GM12878 (cell line): ENCODE results near the gene TSPAN5. TPM values are rescaled to one million over a fixed set of nuclear protein-coding genes. Genes with fewer than 3 reads are reported as not detected.

Source experiments
- ATAC-seq: fragments of 200-7000 bp; cut with Tn5 transposase; 3 replicates; pipeline ENCODE4 v1.9.1; 2020; ENCODE audit warnings: mild to moderate bottlenecking, moderate library complexity
- BruUV-seq: library from RNA; stranded (reverse); fragments of 400-500 nt; replicated peaks from 2 replicates; lab custom pipeline; 2021; lab: Mats Ljungman, UMichigan
- CTCF ChIA-PET: fragments of 300-600 bp; sonication (Branson Sonifier 250); formaldehyde crosslinking; extraction: SDS; loops from one replicate; lab custom pipeline; 2021; ENCODE audit warnings: inconsistent platforms; lab: Yijun Ruan, JAX
- POLR2A ChIA-PET: fragments of 350-600 bp; formaldehyde crosslinking; extraction: SDS; loops from one replicate; lab custom pipeline; 2021; ENCODE audit warnings: inconsistent platforms; lab: Charles Lee
- RAD21 ChIA-PET: fragments of 300-600 bp; sonication (Branson Sonifier 250); formaldehyde crosslinking; loops from one replicate; lab custom pipeline; 2023; ENCODE audit warnings: antibody characterized with exemption; ENCODE audit not compliant: unreplicated experiment; lab: Charles Lee
- SMC1A ChIA-PET: fragments of 300-600 bp; sonication (Branson Sonifier 250); formaldehyde crosslinking; loops from one replicate; lab custom pipeline; 2023; ENCODE audit not compliant: unreplicated experiment, uncharacterized antibody; lab: Charles Lee
- DNase-seq: peaks from one replicate; pipeline ENCODE4 v3.0.0-alpha.2; 2011; ENCODE audit warnings: low read depth, low spot score
- FAIRE-seq: peaks from 3 replicates; lab custom pipeline; 2011; peaks lifted over from hg19 to GRCh38; lab: Jason Lieb, UNC
- H2AFZ ChIP-seq: 2 replicates; pipeline ENCODE4 v1.6.0; 2011; ENCODE audit warnings: low read depth, low read length, control low read depth; ENCODE audit not compliant: control insufficient read depth
- H3K27ac ChIP-seq: 2 replicates; pipeline ENCODE4 v1.5.1; 2011; ENCODE audit warnings: control low read depth; ENCODE audit not compliant: control insufficient read depth, insufficient read depth
- H3K27me3 ChIP-seq, 2 experiments: replicated peaks in 1 of 2; 2 replicates each; pipeline versions ENCODE4 v1.6.0 to v1.6.1; 2011; ENCODE audit warnings: low read length in 1 of 2; ENCODE audit not compliant: control insufficient read depth in 2 of 2, insufficient read depth in 2 of 2
- H3K36me3 ChIP-seq, 2 experiments: 2 replicates each; pipeline ENCODE4 v1.5.1; 2011; ENCODE audit warnings: low read length in 1 of 2; ENCODE audit not compliant: control insufficient read depth in 2 of 2, insufficient read depth in 2 of 2
- H3K4me1 ChIP-seq: 2 replicates; pipeline ENCODE4 v1.6.1; 2011; ENCODE audit warnings: mild to moderate bottlenecking, low read length, moderate library complexity, mixed read lengths; ENCODE audit not compliant: control insufficient read depth, insufficient read depth
- H3K4me2 ChIP-seq: 2 replicates; pipeline ENCODE4 v1.6.0; 2011; ENCODE audit warnings: control low read depth; ENCODE audit not compliant: control insufficient read depth, insufficient read depth
- H3K4me3 ChIP-seq: fragments of 200-600 bp; sonication (generic); 2 replicates; pipeline ENCODE4 v1.5.1; 2016
- H3K79me2 ChIP-seq: 2 replicates; pipeline ENCODE4 v1.6.0; 2011; ENCODE audit warnings: low read length; ENCODE audit not compliant: control insufficient read depth, insufficient read depth
- H3K9ac ChIP-seq: 2 replicates; pipeline ENCODE4 v1.8.0; 2011; ENCODE audit warnings: low read length, control low read depth, mixed read lengths; ENCODE audit not compliant: control insufficient read depth, insufficient read depth
- H3K9me3 ChIP-seq: replicated peaks from 3 replicates; pipeline ENCODE4 v1.5.1; 2011; ENCODE audit warnings: mild to moderate bottlenecking, low read length; ENCODE audit not compliant: control insufficient read depth, insufficient read depth
- H4K20me1 ChIP-seq: 2 replicates; pipeline ENCODE4 v1.6.0; 2011; ENCODE audit not compliant: control insufficient read depth, insufficient read depth
- CHD1 ChIP-seq: IDR thresholded peaks from 2 replicates; pipeline ENCODE4 v1.6.1; 2012; ENCODE audit warnings: low read depth, low read length, improper control_type of control experiment
- MTA3 ChIP-seq: IDR thresholded peaks from 2 replicates; pipeline ENCODE4 v1.6.1; 2012; ENCODE audit warnings: low read length, inconsistent platforms, borderline replicate concordance
- NFYB ChIP-seq: IDR thresholded peaks from 2 replicates; pipeline ENCODE4 v1.6.1; 2011; ENCODE audit warnings: low read depth, mild to moderate bottlenecking, low read length, improper control_type of control experiment, moderate library complexity; ENCODE audit not compliant: insufficient read depth
- RCOR1 ChIP-seq: conservative IDR thresholded peaks from 2 replicates; pipeline ENCODE4 v1.6.1; 2012; ENCODE audit warnings: low read depth, low read length, improper control_type of control experiment
- TCF12 ChIP-seq: IDR thresholded peaks from 2 replicates; pipeline ENCODE4 v1.6.1; 2011; ENCODE audit warnings: low read depth, mild to moderate bottlenecking, low read length
- ZNF24 ChIP-seq: fragments of 450-650 bp; IDR thresholded peaks from 2 replicates; pipeline ENCODE4 v1.6.1; 2017; ENCODE audit warnings: antibody characterized with exemption, mild to moderate bottlenecking
- ZNF274 ChIP-seq: IDR thresholded peaks from one replicate; pipeline ENCODE4 v1.8.0; 2011; ENCODE audit not compliant: insufficient read length, insufficient read depth
- WGBS: methylation state at CpG from one replicate; pipeline ENCODE4 v1.1.6; 2016; ENCODE audit warnings: low lambda C conversion rate; ENCODE audit not compliant: insufficient replicate concordance, insufficient coverage; ENCODE audit errors: missing lambda C conversion rate; 5-methylcytosine and 5-hydroxymethylcytosine counted together
- in situ Hi-C: fragments of 300-500 bp; cut with MboI; formaldehyde crosslinking; loops from 9 replicates; pipeline ENCODE4 v1.14.3; 2018; ENCODE audit warnings: mixed read lengths
- intact Hi-C: fragments of 100-400 bp; cut with micrococcal nuclease; formaldehyde crosslinking; loops from one replicate; pipeline ENCODE4 v1.14.2; 2022; ENCODE audit not compliant: unreplicated experiment
- polyA plus RNA-seq, 11 experiments: library from polyadenylated mRNA; depleted of rRNA in 4 of 11; unstranded in 6 of 11; stranded (reverse) in 5 of 11; fragments of >200 nt; fragmentation: Nextera tagmentation in 4 of 11; fragmentation: Illumina TruSeq in 1 of 11; extraction: Ambion mirVana in 4 of 11; extraction: Trizol in 1 of 11; gene quantifications; 1 replicate in 1 of 11; 2 replicates in 10 of 11; pipeline versions ENCODE4 v1.2.1 to v1.2.3, GENCODE V29; 2011 to 2016; ENCODE audit warnings: inconsistent platforms in 2 of 11, missing spikeins in 2 of 11, low read depth in 1 of 11
- total RNA-seq, 4 experiments: library from RNA; depleted of rRNA in 3 of 4; stranded (reverse); fragments of >200 nt in 3 of 4; fragmentation: Illumina TruSeq in 1 of 4; extraction: Trizol in 1 of 4; gene quantifications; 2 replicates each; pipeline versions ENCODE4 v1.2.1 to v1.2.3, GENCODE V29; 2013 to 2021
- TF ChIP-seq, protein P1 (sequence below): IDR thresholded peaks from 2 replicates; pipeline ENCODE4 v1.6.1; 2012; ENCODE audit warnings: low read depth, low read length, improper control_type of control experiment
- TF ChIP-seq, protein P2 (sequence below): IDR thresholded peaks from 2 replicates; pipeline ENCODE4 v1.6.1; 2012; ENCODE audit warnings: low read length, inconsistent platforms
- TF ChIP-seq, protein P3 (sequence below): fragments of 450-650 bp; IDR thresholded peaks from 2 replicates; pipeline ENCODE4 v1.6.1; 2017; ENCODE audit warnings: mild to moderate bottlenecking, low read depth, inconsistent platforms; ENCODE audit not compliant: poor library complexity, severe bottlenecking
- TF ChIP-seq, protein P4 (sequence below): fragments of 450-650 bp; IDR thresholded peaks from 2 replicates; pipeline ENCODE4 v1.6.1; 2016; ENCODE audit warnings: mild to moderate bottlenecking
- TF ChIP-seq, protein P5 (sequence below): fragments of 450-650 bp; formaldehyde crosslinking; IDR thresholded peaks from 2 replicates; pipeline ENCODE4 v1.5.0; 2022; ENCODE audit warnings: mild to moderate bottlenecking, missing genetic modification characterization

Gene TSPAN5
- total and polyA plus RNA-seq, 10 of the 15 experiments (the other 5 are each of a cell fraction or from before 2014, with no cell fraction given): 0.09 to 8.2 (median 0.27) TPM

DNA sequence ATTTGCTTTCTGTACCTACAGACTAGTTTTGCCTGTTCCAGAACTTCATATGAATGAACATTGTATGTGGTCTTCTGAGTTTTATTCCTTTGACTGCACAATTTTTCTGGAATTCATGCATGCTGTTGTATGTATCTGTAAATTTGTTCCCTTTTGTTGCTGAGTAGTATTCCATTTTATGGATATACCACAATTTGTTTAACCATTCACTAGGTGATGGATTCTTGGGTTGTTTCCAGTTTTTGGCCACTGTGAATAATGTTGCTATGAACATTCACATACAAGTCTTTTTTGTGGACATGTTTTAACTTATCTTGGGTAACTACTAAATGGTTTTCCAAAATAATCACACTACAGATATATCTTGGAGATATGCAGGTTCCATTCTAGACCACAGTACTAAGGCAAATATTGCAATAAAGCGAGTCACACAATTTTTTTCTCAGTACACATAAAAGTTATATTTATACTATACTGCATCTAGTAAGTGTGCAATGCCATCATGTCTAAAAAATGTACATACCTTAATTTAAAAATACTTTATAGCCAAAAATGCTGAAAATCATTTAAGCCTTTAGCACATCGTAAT is 58.7 kb downstream of the TSPAN5 start:
- RAD21 ChIA-PET: no interaction called here
- POLR2A ChIA-PET: no interaction called here
- Histone ChIP-seq H3K9me3 (no peaks in the 10 kb centered on the region; the same call in 1 of the 3 replicates), H3K4me1 (no peaks in the 10 kb centered on the region), H3K27ac (no peak overlapping the region), H3K4me3 (no peak overlapping the region), H3K27me3 (no peaks in the 10 kb centered on the region), H3K79me2 (no peaks in the 10 kb centered on the region), H3K4me2 (no peak overlapping the region), H4K20me1 (no peaks in the 10 kb centered on the region), H3K9ac (no peak overlapping the region), H3K36me3 (no peaks in the 10 kb centered on the region), H2AFZ (no peak overlapping the region)
- intact Hi-C loops (loop anchor here (5.0 kb wide), 1 partner anchor 117 kb away; no protein-coding TSS in a partner anchor), in situ Hi-C loops (no loop called here)
- ATAC-seq (no peak), DNase-seq (no peak), FAIRE-seq (no peak)
- CTCF ChIA-PET: no interaction called here
- BruUV-seq: no TSS peak
- SMC1A ChIA-PET: no interaction called here
- 65% methylated on average over 2 of the region's 2 CpGs for WGBS
- TF ChIP-seq CHD1 (no peak), ZNF274 (no peak), RCOR1 (no peak), ZNF24 (no peak), MTA3 (no peak), TCF12 (no peak), NFYB (no peak)
- TF ChIP-seq, protein P1, sequence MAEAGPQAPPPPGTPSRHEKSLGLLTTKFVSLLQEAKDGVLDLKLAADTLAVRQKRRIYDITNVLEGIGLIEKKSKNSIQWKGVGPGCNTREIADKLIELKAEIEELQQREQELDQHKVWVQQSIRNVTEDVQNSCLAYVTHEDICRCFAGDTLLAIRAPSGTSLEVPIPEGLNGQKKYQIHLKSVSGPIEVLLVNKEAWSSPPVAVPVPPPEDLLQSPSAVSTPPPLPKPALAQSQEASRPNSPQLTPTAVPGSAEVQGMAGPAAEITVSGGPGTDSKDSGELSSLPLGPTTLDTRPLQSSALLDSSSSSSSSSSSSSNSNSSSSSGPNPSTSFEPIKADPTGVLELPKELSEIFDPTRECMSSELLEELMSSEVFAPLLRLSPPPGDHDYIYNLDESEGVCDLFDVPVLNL: no peak
- TF ChIP-seq, protein P2, sequence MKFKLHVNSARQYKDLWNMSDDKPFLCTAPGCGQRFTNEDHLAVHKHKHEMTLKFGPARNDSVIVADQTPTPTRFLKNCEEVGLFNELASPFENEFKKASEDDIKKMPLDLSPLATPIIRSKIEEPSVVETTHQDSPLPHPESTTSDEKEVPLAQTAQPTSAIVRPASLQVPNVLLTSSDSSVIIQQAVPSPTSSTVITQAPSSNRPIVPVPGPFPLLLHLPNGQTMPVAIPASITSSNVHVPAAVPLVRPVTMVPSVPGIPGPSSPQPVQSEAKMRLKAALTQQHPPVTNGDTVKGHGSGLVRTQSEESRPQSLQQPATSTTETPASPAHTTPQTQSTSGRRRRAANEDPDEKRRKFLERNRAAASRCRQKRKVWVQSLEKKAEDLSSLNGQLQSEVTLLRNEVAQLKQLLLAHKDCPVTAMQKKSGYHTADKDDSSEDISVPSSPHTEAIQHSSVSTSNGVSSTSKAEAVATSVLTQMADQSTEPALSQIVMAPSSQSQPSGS: no peak
- TF ChIP-seq, protein P3, sequence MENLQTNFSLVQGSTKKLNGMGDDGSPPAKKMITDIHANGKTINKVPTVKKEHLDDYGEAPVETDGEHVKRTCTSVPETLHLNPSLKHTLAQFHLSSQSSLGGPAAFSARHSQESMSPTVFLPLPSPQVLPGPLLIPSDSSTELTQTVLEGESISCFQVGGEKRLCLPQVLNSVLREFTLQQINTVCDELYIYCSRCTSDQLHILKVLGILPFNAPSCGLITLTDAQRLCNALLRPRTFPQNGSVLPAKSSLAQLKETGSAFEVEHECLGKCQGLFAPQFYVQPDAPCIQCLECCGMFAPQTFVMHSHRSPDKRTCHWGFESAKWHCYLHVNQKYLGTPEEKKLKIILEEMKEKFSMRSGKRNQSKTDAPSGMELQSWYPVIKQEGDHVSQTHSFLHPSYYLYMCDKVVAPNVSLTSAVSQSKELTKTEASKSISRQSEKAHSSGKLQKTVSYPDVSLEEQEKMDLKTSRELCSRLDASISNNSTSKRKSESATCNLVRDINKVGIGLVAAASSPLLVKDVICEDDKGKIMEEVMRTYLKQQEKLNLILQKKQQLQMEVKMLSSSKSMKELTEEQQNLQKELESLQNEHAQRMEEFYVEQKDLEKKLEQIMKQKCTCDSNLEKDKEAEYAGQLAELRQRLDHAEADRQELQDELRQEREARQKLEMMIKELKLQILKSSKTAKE: no peak
- TF ChIP-seq, protein P4, sequence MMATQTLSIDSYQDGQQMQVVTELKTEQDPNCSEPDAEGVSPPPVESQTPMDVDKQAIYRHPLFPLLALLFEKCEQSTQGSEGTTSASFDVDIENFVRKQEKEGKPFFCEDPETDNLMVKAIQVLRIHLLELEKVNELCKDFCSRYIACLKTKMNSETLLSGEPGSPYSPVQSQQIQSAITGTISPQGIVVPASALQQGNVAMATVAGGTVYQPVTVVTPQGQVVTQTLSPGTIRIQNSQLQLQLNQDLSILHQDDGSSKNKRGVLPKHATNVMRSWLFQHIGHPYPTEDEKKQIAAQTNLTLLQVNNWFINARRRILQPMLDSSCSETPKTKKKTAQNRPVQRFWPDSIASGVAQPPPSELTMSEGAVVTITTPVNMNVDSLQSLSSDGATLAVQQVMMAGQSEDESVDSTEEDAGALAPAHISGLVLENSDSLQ: no peak
- TF ChIP-seq, protein P5, sequence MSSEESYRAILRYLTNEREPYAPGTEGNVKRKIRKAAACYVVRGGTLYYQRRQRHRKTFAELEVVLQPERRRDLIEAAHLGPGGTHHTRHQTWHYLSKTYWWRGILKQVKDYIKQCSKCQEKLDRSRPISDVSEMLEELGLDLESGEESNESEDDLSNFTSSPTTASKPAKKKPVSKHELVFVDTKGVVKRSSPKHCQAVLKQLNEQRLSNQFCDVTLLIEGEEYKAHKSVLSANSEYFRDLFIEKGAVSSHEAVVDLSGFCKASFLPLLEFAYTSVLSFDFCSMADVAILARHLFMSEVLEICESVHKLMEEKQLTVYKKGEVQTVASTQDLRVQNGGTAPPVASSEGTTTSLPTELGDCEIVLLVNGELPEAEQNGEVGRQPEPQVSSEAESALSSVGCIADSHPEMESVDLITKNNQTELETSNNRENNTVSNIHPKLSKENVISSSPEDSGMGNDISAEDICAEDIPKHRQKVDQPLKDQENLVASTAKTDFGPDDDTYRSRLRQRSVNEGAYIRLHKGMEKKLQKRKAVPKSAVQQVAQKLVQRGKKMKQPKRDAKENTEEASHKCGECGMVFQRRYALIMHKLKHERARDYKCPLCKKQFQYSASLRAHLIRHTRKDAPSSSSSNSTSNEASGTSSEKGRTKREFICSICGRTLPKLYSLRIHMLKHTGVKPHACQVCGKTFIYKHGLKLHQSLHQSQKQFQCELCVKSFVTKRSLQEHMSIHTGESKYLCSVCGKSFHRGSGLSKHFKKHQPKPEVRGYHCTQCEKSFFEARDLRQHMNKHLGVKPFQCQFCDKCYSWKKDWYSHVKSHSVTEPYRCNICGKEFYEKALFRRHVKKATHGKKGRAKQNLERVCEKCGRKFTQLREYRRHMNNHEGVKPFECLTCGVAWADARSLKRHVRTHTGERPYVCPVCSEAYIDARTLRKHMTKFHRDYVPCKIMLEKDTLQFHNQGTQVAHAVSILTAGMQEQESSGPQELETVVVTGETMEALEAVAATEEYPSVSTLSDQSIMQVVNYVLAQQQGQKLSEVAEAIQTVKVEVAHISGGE: no peak
